HepG2 (cell line): ENCODE results near the gene STUB1. TPM values are rescaled to one million over a fixed set of nuclear protein-coding genes. Genes with fewer than 3 reads are reported as not detected.

Source experiments
- DPF2 ChIP-seq: sonication (generic); formaldehyde crosslinking; IDR thresholded peaks from 2 replicates; pipeline ENCODE4 v1.4.0; 2020; ENCODE audit warnings: mild to moderate bottlenecking, low read depth, missing genetic modification reagents, borderline replicate concordance
- DZIP1 ChIP-seq: sonication (generic); formaldehyde crosslinking; IDR thresholded peaks from 2 replicates; pipeline ENCODE4 v1.5.0; 2020; ENCODE audit warnings: mild to moderate bottlenecking, missing genetic modification reagents
- GABPA ChIP-seq, 2 experiments: IDR thresholded peaks; 2 replicates each; pipeline ENCODE4 v1.6.1; 2011 to 2016; ENCODE audit warnings: low read depth in 2 of 2, low read length in 1 of 2, missing biosample characterization in 1 of 2, missing genetic modification characterization in 1 of 2
- GABPB1 ChIP-seq: IDR thresholded peaks from 2 replicates; pipeline ENCODE4 v1.6.1; 2016; ENCODE audit warnings: mild to moderate bottlenecking, missing genetic modification reagents, moderate library complexity, missing compliant biosample characterization
- HMGXB4 ChIP-seq, 2 experiments: sonication (generic) in 1 of 2; formaldehyde crosslinking in 1 of 2; IDR thresholded peaks; 2 replicates each; pipeline versions ENCODE4 v1.4.0 to v1.6.1; 2018 to 2020; ENCODE audit warnings: missing genetic modification reagents in 2 of 2, borderline replicate concordance in 1 of 2, low read depth in 1 of 2, mild to moderate bottlenecking in 1 of 2, missing biosample characterization in 1 of 2
- HNRNPL ChIP-seq: fragments of 200-400 bp; formaldehyde crosslinking; IDR thresholded peaks from 2 replicates; pipeline ENCODE4 v1.6.1; 2017; ENCODE audit warnings: mild to moderate bottlenecking, low read depth, low read length
- IKZF5 ChIP-seq: IDR thresholded peaks from 2 replicates; pipeline ENCODE4 v1.6.1; 2018; ENCODE audit warnings: missing genetic modification reagents, mild to moderate bottlenecking, missing compliant biosample characterization
- KDM2A ChIP-seq: sonication (generic); formaldehyde crosslinking; IDR thresholded peaks from 2 replicates; pipeline ENCODE4 v1.4.0; 2020; ENCODE audit warnings: low read depth, missing genetic modification reagents, borderline replicate concordance
- PTBP1 ChIP-seq: fragments of 200-400 bp; formaldehyde crosslinking; IDR thresholded peaks from 2 replicates; pipeline ENCODE4 v1.6.1; 2018; ENCODE audit warnings: low read length, low read depth; ENCODE audit not compliant: poor library complexity, severe bottlenecking
- RBM39 ChIP-seq: fragments of 200-400 bp; formaldehyde crosslinking; IDR thresholded peaks from one replicate; pipeline ENCODE4 v1.6.1; 2018; ENCODE audit warnings: antibody characterized with exemption, mild to moderate bottlenecking, low read depth, low read length; ENCODE audit not compliant: poor library complexity, severe bottlenecking
- TFE3 ChIP-seq: IDR thresholded peaks from 2 replicates; pipeline ENCODE4 v1.6.1; 2016
- ZC3H13 ChIP-seq: sonication (generic); formaldehyde crosslinking; IDR thresholded peaks from 2 replicates; pipeline ENCODE4 v1.8.1; 2023; ENCODE audit warnings: mild to moderate bottlenecking, missing genetic modification reagents, moderate library complexity
- ZNF720 ChIP-seq: sonication (generic); formaldehyde crosslinking; IDR thresholded peaks from 2 replicates; pipeline ENCODE4 v1.4.0; 2020; ENCODE audit warnings: missing genetic modification reagents
- ZNF768 ChIP-seq: sonication (generic); formaldehyde crosslinking; IDR thresholded peaks from 2 replicates; pipeline ENCODE4 v1.4.0; 2020; ENCODE audit warnings: missing genetic modification reagents
- ZNF83 ChIP-seq: sonication (generic); formaldehyde crosslinking; IDR thresholded peaks from 2 replicates; pipeline ENCODE4 v1.4.0; 2020; ENCODE audit warnings: missing genetic modification reagents, mild to moderate bottlenecking, borderline replicate concordance
- polyA plus RNA-seq, 8 experiments: library from polyadenylated mRNA; depleted of rRNA in 3 of 8; stranded (reverse) in 7 of 8; unstranded in 1 of 8; fragments of >200 nt; fragmentation: Illumina TruSeq in 4 of 8; extraction: Trizol in 4 of 8; gene quantifications; 2 replicates each; pipeline versions ENCODE4 v1.2.1 to v1.2.3, GENCODE V29; 2011 to 2016; ENCODE audit warnings: low read depth in 4 of 8, missing spikeins in 1 of 8, mixed read lengths in 1 of 8; ENCODE audit not compliant: insufficient read depth in 1 of 8
- total RNA-seq, 5 experiments: library from RNA; depleted of rRNA; stranded (reverse); fragments of >200 nt; fragmentation: Illumina TruSeq; extraction: Trizol; gene quantifications; 2 replicates each; pipeline ENCODE4 v1.2.3, GENCODE V29; 2016; ENCODE audit warnings: low read depth in 1 of 5
- TF ChIP-seq, protein P1 (sequence below): sonication (generic); formaldehyde crosslinking; IDR thresholded peaks from 2 replicates; pipeline ENCODE4 v1.4.0; 2020; ENCODE audit warnings: mild to moderate bottlenecking, missing genetic modification reagents
- TF ChIP-seq, protein P2 (sequence below): sonication (generic); formaldehyde crosslinking; IDR thresholded peaks from 2 replicates; pipeline ENCODE4 v1.8.0; 2022; ENCODE audit warnings: mild to moderate bottlenecking, missing genetic modification reagents, moderate library complexity

The STUB1 gene
- total and polyA plus RNA-seq, 2 of the 13 experiments (the other 11 are each of a cell fraction or from before 2014, with no cell fraction given): 52.9 to 78.2 TPM

DNA sequence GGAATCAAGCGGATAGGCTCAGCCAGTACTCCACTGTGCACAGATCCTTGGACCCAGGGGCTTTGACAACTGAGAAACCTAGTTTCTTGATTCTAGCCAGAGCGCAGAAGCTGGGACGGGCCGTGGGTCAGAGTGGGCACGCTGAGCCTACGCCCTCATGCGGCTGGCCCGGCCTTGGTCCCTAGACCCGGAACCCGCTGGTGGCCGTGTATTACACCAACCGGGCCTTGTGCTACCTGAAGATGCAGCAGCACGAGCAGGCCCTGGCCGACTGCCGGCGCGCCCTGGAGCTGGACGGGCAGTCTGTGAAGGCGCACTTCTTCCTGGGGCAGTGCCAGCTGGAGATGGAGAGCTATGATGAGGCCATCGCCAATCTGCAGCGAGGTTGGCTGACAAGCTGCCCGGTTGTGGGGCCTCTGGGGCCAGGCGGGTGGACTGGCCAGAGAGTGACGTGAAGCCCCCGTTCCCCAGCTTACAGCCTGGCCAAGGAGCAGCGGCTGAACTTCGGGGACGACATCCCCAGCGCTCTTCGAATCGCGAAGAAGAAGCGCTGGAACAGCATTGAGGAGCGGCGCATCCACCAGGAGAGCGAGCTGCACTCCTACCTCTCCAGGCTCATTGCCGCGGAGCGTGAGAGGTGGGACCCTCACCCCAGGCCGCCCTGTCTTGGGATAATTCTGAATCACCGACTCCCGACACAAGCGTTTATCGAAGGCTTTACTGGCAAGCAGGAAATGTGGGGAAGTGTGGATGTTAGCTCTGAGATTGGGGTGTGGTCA lies 946 bp downstream of the STUB1 start (continued):
- no peak for TF ChIP-seq TFE3
- peak; percentile 78; the same call in 1 of the 2 replicates for TF ChIP-seq KDM2A (CRISPR knock-in tag)
- peak; percentile 9 for TF ChIP-seq RBM39
- no peak; the same call in 1 of the 2 replicates for TF ChIP-seq ZC3H13 (CRISPR knock-in tag)
- TF ChIP-seq, protein P1, sequence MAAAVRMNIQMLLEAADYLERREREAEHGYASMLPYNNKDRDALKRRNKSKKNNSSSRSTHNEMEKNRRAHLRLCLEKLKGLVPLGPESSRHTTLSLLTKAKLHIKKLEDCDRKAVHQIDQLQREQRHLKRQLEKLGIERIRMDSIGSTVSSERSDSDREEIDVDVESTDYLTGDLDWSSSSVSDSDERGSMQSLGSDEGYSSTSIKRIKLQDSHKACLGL (CRISPR knock-in tag): 0 out of 2 replicates have a peak, but pooled peaks have one; percentile 60
- no peak; the same call in 1 of the 2 replicates for TF ChIP-seq GABPA (IDR thresholded peaks at IDR 0.05; ENCODE audit: low read depth, low read length)
- TF ChIP-seq GABPA (CRISPR knock-in tag; IDR thresholded peaks at IDR 0.05; ENCODE audit: low read depth): peak; percentile 54; the same call in 1 of the 2 replicates
- TF ChIP-seq ZNF768 (CRISPR knock-in tag): peak; percentile 27; the same call in 1 of the 2 replicates
- 0 out of 2 replicates have a peak, but pooled peaks have one; percentile 61 for TF ChIP-seq HNRNPL
- TF ChIP-seq, protein P2, sequence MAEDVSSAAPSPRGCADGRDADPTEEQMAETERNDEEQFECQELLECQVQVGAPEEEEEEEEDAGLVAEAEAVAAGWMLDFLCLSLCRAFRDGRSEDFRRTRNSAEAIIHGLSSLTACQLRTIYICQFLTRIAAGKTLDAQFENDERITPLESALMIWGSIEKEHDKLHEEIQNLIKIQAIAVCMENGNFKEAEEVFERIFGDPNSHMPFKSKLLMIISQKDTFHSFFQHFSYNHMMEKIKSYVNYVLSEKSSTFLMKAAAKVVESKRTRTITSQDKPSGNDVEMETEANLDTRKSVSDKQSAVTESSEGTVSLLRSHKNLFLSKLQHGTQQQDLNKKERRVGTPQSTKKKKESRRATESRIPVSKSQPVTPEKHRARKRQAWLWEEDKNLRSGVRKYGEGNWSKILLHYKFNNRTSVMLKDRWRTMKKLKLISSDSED (CRISPR knock-in tag): no peak
- peak; percentile 69 to 72; a peak in 3 of 4 replicates for TF ChIP-seq HMGXB4 (CRISPR knock-in tag; IDR thresholded peaks at IDR 0.05; ENCODE audit: borderline replicate concordance in 1 of 2, low read depth in 1 of 2)
- TF ChIP-seq GABPB1: peak; percentile 54
- TF ChIP-seq DPF2: no peak
- TF ChIP-seq ZNF720 (CRISPR knock-in tag): no peak
- TF ChIP-seq IKZF5 (CRISPR knock-in tag): 0 out of 2 replicates have a peak, but pooled peaks have one; percentile 4
- TF ChIP-seq PTBP1: peak; percentile 28
- TF ChIP-seq ZNF83 (CRISPR knock-in tag): peak; percentile 72; the same call in 1 of the 2 replicates
- 0 out of 2 replicates have a peak, but pooled peaks have one; percentile 20 for TF ChIP-seq DZIP1 (CRISPR knock-in tag)
